Activated CD4-positive, CD25-positive, alpha-beta regulatory T cell treated with anti-CD3 and anti-CD28 coated beads, Interleukin-2, amount 50 U/mL, for 24 hours (primary cell): Measurements from ENCODE around the gene PPHLN1.

ENCODE experiments used
- ATAC-seq, 2 donors: fragments of 150-1000 bp; cut with Tn5 transposase; one replicate each; pipeline ENCODE4 v1.10.0; 2021; ENCODE audit warnings: mild to moderate bottlenecking in 1 of 2, moderate library complexity in 1 of 2

The PPHLN1 gene

DNA sequence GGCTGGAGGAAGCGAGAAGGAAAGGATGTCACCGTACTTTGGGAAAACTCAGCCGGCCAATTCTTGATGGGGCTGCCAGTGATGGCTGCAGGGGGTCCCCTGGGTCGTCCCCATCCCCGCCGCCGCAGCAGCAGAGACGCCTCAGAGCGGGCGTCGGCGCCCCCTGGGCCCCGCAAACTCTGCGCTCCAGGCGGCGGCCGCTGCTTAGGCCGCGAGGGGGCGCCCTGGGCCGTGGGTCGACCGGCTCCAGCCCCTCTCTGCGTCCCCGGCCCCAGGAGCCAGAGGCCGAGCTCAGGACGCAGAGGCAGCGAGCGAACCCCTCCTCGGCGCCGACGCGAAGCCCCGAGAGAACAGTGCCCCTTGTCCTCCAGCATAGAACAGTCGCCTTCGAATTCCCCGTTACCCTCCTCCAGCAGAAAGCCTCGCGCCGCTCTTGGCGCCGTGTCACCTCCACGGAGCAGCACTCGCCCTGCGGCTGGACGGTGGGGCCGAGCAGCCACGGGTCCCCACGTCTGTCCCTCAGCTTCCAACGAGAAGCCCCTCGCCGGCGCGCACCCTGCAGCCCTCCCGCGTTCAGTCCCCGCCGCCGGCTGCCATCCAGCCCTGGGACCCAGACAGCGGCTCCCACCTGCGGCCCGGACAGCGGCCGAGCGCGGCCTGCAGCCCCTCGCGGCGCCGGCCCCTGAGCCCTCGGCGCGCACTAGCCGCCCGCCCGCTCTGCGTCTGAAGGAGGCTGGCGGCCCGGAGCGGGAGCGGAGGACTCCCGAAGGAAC is 157.0 kb downstream of the PPHLN1 start:
- peak; percentile 71 to 74 for ATAC-seq

DNA sequence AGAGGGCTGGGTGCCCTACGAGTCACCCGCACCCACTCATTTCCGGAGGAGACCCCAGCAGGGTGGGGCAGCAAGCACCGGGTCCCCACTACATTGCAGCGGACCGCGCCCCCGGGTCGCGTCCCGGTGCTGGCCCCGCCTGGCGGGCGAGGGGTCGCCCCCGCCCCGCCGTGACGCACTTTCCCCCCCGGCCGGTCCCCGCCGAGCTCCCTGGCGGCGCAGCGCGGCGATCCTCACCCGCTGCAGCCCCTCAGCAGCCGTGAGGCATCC is 157.5 kb downstream of the PPHLN1 start:
- peak; percentile 22 to 32 for ATAC-seq

DNA sequence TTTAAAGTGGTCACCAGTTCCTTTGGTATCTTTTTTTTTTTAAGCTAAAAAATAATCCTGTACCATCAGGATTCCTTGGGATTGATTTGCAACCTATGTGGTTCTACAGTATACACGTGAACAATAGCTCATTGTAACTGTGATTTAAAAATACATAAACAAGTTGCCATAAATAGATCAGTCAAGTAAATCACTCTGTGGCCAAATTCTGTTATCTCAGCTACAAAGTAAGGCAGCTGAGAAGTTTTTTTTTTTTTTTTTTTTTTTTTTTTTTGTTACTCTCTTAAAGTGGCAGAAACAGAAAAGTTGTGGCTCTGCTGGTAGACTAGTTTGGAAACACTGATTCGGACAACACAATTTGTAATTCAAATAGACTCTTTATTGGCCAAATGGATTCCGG is 159.0 kb downstream of the PPHLN1 start:
- ATAC-seq: no peak

DNA sequence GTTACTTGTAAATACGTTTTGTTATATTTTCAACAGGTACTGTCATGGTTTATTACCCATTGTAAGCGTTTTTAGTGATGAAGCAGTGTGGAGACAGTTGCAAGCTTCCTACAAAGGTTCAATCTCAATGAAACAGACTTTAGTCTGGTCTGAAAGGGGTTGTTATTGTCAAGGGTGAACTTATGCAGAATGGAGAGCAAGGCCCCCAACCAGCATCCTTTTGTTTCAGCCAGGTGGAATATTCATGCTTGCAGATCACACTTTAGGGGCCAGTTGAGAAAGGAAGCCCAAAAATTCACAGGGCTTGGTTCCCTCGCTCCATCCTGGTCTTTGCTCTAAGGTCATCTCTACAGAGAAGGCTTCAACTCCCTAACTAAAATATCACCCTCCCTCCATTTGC is 159.9 kb downstream of the PPHLN1 start:
- ATAC-seq: no peak

DNA sequence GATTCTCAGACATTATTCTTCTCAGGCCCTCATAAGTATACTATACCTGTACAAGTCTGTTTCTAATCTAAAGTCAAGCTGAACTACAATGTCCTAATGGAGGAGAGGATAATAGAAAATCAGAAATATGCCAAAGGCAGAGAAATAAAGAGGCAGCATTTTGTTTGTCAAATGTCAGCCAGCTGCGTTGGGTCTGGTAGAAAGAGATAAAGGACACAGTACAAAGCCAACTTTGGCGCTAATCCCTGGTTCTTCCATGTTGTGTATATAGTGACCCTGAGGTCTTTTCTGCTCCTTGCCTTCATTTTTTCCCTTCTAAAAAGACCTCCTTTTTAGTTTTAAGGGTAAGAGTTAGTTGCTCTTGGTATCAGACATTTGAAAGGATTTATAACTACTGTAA is 160.4 kb downstream of the PPHLN1 start:
- no peak for ATAC-seq

DNA sequence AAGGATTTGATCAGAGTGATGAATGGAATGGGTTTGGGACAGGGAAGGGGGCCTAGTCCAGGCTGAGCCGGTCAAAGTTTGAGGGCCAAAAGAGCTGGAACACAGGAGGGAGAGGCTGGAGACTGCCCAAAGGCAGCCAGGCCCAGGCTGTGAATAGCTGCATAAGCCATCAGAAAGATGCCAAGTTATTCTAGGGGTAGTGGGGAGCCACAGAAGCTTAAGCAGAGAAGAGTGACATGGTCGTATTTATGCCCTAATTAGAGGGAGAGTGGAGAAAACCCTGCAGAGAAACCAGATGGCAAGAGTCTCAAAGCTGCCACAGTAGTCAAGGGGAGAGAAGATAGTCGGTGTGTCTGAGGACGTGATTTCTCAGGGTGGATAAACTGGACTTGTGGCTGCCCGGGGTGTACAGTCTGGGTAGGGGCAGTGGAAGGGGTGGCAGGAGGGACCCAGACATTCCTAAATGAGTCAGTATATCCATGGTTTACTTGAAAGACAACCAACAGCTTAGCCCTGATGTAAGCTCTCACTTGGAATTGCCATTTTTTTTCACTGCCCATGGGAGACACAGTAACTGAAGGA is 164.4 kb downstream of the PPHLN1 start:
- ATAC-seq: no peak
